GM12801 (cell line): Measurements from ENCODE around the gene EPYC.

Experiments
- TF ChIP-seq, protein P1 (sequence below): IDR thresholded peaks from one replicate; pipeline ENCODE4 v1.5.1; 2011; ENCODE audit warnings: control low read depth; ENCODE audit not compliant: insufficient read length; ENCODE audit errors: extremely low read depth

The EPYC gene

DNA sequence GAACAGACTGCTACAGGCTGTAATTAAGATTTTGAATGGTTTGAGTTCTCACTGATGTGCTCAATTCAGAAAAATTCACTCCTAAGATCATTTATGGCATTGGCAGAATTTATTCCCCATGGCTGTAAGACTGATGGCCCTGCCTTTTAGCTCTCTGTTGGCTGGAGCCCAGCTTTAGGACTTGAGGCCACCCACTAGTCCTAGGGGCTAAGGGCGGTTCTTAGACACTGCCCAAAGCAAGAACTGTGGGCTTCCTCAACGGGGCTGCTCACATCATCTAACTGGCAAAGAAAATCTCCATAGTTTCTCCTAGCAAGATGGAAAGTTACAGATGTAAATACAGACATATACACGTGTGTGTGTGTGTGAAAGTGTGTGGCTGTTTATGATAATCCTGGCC is 46.4 kb downstream of the EPYC start:
- TF ChIP-seq, protein P1, sequence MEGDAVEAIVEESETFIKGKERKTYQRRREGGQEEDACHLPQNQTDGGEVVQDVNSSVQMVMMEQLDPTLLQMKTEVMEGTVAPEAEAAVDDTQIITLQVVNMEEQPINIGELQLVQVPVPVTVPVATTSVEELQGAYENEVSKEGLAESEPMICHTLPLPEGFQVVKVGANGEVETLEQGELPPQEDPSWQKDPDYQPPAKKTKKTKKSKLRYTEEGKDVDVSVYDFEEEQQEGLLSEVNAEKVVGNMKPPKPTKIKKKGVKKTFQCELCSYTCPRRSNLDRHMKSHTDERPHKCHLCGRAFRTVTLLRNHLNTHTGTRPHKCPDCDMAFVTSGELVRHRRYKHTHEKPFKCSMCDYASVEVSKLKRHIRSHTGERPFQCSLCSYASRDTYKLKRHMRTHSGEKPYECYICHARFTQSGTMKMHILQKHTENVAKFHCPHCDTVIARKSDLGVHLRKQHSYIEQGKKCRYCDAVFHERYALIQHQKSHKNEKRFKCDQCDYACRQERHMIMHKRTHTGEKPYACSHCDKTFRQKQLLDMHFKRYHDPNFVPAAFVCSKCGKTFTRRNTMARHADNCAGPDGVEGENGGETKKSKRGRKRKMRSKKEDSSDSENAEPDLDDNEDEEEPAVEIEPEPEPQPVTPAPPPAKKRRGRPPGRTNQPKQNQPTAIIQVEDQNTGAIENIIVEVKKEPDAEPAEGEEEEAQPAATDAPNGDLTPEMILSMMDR, result no peak

DNA sequence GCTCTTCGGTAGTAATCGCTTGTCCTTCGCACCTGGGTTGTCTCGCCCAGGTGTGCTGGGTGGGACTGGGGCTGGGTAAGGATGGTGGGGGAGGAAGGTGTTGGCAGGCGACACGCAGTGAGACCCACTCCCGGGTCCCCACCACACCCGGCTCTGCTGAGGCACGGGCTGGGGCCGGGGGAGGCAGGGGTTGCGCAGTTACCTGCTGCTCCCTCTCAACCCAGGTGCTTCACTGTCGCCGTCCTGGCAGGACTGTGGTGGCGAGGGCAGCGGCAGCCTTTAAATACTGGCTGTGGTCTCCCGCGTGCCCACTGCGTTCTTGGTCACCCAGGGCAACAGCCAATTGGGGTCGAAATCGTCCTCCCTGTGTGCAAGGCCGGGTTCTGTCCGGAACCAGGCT is 49.9 kb downstream of the EPYC start, which contains the start of gene CCER1:
TSS of gene CCER1 (minus strand) at position 256 of the 400 bp plus-strand sequence. CDS start 434 bp downstream, outside the sequence.
- TF ChIP-seq, protein P1, result no peak

DNA sequence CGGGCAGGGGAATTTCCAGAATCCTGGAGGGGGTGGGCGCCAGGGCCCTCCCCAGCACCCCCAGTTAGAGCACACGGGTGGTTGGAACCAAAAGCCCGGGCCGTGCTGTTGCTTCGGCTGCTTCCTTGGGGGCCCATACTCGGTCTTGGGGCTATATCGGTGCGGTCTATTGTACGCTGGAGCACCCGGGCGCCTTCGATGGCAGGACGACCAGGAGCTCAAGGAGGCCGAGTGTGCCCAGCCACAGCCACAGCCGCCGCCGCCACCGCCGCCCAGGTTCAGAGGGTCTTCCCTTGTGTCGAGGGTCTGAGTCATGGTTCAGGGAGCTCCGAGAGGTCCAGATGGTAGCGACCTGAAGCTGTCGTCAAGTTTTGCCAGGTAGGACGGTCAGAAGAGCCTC is 50.3 kb downstream of the EPYC start:
- TF ChIP-seq, protein P1, result no peak

DNA sequence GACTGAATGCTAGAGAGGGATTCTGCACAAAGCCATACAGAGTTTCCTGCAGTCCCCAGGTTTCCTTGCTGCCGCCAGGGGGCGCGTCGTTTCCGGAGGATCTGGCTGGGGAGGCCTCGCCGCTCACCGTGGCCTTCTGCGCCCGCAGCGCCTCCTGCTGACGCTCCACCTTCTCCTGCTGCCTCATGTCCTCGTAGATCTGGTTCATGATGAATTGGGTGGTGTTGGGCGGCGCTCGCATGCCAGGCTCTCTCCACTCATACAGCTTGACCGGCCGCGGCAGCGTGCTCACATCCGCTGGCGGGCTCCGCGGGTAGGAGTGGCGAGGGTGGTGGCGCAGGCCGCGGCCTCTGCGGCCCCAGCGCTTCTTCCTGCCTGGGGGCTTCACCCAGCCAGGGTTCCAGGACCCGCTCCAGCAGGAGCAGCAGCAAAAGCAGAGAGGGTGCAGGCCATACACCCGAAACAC is 50.8 kb downstream of the EPYC start:
- TF ChIP-seq, protein P1, result no peak

DNA sequence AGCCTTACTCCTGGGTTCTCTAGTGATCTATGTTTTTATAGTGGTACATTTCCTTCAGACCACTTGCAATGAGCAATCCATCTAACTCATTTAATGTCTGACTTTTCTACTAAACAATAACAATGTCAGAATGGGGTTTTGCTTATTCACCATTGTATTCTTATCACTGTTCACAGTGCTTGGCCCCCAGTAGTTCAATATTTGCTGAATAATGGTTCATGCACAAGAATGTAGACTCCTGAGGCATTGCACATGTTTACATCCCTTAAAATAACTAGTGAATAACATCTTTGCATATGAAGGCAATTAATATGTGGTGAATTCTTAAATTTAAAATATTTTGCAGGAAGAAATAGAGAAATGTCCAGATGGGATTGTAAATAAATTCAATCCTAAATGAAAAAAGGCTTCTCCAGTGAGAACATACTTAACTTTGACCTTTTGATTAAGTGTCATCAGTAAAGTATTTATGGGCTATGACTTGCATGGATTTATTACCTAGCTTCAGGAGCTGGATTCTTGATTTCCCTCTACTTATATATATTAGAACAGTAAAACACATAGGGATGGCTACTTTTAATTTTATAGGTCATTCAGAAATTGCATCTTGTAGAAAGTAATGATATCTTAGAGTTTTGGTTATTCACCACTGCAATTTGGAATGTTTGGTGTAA is 53.2 kb downstream of the EPYC start:
- TF ChIP-seq, protein P1, result no peak

DNA sequence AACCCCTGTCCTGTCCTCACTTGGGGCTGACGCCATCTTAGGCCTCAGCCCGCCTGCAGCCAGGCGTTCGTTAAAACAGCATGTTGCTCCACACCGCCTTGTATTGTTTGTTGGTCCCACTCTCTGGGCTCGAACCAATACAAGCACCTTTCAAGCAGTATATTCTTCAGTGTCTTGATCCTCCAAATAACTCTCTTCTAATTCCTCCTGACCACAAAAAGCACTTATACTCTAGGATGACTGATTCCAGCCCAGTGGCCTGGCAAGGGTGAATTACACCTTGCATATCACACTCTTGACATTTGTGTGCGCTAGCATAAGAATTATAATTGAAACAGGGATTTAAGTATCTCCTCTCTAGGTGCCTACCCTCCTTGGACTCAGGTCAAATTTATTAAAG is 56.9 kb downstream of the EPYC start:
- TF ChIP-seq, protein P1, result no peak

DNA sequence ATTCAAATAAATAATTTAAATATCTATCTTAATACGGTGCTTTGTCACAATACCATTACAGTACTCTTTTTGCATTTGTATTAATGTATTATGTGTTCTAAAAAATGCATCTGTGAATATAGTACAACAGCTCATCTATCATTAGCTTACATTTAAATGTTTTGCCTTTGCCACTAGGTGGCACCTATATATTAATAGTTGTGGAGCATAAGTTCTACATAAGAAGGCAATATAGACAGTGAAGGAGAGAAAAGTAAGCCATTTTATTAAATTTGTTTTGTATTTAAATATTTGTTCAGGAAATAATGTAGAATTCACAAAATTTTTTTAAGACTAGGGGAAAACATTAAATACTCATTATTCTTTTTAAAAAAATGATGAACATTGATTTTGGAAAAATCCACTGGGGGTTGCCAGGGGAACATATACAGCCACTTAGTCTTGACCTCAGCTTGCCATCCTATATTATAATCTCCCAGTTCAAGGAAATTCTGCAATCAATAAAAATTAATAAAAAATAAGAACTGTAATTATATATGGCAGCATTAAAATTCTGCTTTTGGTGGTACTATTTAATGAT is 59.6 kb downstream of the EPYC start:
- TF ChIP-seq, protein P1, result no peak
